Articular chondrocyte of knee joint (primary cell): Measurements from ENCODE around the gene BCOR. TPM values are rescaled to one million over a fixed set of nuclear protein-coding genes. Genes with fewer than 3 reads are reported as not detected.

Source experiments
- total RNA-seq: library from RNA; depleted of rRNA; stranded (reverse); fragments of >200 nt; gene quantifications from 2 replicates; pipeline ENCODE4 v1.2.3, GENCODE V29; 2012

Gene BCOR
- 20.1 and 21.0 TPM in 2 replicates for total RNA-seq

DNA sequence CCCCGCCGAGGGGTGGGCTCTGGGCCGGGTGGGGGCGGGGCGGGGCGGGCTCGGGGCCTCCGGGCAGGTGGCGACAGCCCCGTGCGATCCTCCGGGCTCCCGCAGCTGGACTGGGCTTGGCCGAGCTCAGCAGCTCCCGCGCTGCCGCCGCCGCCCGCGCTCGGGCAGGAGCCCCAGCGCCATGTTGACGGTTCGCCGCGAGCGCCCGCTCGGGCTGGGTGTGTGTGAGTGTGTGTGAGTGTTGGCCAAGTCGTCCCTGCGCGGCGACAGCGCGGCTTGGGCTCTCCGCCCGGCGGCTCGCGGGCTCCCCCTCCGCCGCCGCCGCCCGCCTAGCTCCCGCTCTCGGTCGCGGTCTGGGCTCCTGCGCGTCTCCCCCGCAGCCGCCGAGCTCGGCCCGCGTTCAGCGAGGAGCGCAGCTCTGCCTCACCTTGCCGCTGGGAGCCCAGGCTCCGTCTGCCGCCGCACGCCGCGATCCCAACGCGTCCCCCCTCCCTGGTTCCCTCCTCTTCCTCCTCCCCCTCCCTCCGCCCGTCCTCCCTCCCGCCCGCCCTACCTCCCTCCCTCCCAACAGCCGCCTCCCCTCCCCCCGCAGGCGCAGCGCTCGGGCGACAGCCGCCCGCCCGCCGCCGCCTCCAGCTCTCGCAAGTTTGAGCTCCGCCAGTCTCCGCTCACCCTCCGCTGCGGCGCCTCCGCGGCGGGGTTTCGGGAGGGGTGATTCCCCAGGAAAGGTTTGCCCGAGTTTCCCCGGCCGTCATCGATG lies at the start of gene BCOR:
TSS of gene BCOR (minus strand) at position 455 of the 760 bp plus-strand sequence. CDS start 20,029 bp downstream, outside the sequence.

